Posterior vena cava (tissue), 2 donors: ENCODE data around the gene ZNF414. TPM values are rescaled to one million over a fixed set of nuclear protein-coding genes. Genes with fewer than 3 reads are reported as not detected.

Experiments
- DNase-seq: peaks from one replicate; pipeline ENCODE4 v3.0.0-alpha.2; 2020; ENCODE audit warnings: low spot score
- intact Hi-C, 2 donors: fragments of 100-400 bp; cut with DNase I; formaldehyde crosslinking; loops; one replicate each; pipeline versions ENCODE4 v1.14.1 to v1.14.2; 2022 to 2023
- total RNA-seq, 2 donors: library from RNA; stranded (reverse); fragmentation: NEBNext Ultra II Directional; extraction: Animal tissue kit (Norgen Biotek cat#: 25700); gene quantifications; one replicate each; pipeline ENCODE4 v1.2.1, GENCODE V29; 2021
- donor health status: DM: yes; HTN: yes; CAD: no.
- donor health status: DM: yes; HTN: yes; CAD: no.

The ZNF414 gene
- total RNA-seq, 2 donors from 2014 or later, result 15.9 to 16.0 TPM

DNA sequence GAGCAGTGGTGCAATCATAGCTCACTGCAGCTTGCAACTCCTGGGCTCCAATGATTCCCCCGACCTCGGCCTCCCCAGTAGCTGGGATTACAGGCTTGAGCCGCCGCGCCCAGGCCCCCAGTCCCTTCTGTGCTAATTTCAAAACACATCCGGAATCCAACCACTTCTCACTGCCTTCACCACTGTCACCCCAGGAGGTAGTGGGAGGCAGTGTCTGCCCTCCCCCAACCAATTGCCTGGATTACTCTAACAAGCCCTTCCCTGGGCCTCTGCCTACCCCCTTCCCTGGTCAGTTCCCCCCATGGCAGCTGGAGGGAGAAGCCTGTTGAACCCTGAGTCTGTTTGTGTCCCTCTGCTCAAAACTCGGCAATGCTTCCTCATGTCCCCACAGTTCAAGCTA lies 13.8 kb downstream of the ZNF414 start:
- intact Hi-C loops, result loop anchor here in 1 of 2 donors (10.0 kb wide), 1 partner anchor 75 kb away; no protein-coding TSS in a partner anchor
- no peak for DNase-seq

DNA sequence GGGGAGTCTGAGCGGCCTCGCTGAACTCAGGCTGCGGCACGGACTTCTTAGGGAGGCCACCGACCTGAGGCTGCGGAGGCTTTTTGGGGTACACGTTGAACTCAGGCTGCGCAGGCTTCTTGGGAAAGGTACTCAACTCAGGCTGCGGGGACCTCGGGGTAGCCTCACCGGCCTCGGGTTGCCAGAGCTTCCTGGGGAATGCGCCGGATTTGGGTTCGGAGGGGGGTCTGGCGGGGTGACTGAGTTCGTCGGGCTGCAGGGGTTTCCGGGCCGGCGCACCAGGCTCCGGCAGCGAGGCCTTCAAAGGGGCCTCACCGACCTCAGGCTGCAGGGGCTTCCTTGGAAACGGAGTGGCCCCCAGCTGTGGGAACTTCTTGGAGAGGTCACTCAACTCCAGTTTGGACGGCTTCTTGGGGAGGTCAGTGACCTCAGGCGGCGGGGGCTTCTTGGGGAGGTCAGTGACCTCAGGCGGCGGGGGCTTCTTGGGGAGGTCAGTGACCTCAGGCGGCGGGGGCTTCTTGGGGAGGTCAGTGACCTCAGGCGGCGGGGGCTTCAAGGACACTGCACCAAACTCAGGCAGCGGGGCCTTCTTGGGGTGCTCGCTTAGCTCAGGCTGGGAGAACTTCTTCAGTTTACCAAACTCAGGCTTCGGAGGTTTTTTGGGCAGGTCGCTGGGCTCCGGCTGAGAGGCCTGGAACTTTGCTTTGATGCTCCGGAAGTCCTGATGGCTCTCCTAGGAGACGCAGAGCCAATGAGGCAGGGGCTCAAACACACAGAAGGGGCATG lies 14.7 kb downstream of the ZNF414 start:
- intact Hi-C loops, result loop anchor here in 1 of 2 donors (10.0 kb wide), 1 partner anchor 94 kb away; no protein-coding TSS in a partner anchor
- no peak for DNase-seq

DNA sequence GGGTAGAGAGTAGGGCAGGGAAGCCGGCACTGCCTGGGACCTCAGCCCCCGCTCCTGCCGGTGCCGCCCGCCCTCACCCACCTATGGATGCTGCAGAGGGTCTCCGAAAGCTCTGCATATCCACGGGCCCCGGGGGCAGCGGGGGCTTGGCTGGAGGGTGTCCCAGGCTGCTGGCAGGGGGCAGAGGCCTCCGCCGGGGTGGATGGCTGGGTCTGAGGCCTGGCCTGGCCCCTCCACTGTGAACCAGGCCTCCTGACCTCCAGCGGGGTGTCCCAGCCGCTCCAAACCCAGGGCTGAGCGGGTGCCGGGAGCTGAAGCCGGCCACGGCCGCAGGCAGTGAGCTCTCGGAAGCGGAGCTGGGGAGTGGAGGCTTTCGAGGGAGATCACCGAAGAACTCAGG lies 15.7 kb downstream of the ZNF414 start:
- intact Hi-C loops, result loop anchor here in 1 of 2 donors (10.0 kb wide), 1 partner anchor 93 kb away; no protein-coding TSS in a partner anchor
- DNase-seq, result no peak

DNA sequence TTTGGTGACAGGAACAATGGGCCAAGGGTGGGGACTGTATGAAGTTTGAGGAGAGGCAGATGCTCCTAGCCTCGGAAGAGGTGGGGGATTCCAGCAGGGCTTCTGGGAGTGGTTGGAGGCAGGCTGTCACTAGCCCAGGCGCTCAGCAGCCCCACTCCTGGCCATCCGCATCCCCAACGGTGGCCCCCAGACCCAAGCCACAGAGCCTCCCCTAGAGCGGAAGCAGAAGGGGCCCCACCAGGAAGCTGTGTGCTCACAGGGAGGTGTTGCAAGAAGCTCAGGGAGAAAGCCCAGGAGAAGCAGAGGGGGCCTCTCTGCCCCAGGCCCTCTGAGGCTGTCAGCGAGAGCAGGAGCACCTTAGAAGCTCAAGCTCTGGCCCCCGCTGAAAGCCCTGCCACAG lies 19.8 kb downstream of the ZNF414 start:
- intact Hi-C loops, result loop anchor here in 1 of 2 donors (10.0 kb wide), 1 partner anchor 89 kb away; no protein-coding TSS in a partner anchor
- no peak for DNase-seq

DNA sequence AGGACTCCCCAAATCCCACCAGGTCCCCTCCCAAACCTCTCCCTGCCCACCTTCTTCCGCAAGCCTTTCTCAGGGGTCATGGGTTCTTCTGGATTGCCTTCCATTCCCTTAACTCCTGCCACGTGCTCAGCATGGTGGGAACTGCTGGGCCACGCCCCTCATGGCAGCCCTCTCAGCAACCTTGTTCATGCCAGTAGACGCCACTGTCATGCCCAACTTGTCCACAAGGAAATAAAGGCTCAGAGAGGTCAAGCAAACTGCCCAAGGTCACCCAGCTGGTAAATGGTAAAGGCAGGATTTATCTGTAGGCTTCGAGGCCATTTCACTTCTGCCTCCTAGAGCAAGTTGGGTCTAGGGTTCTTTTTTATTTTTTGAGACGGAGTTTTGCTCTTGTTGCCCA lies 22.4 kb downstream of the ZNF414 start:
- intact Hi-C loops, result loop anchor here in 1 of 2 donors (10.0 kb wide), 1 partner anchor 87 kb away; no protein-coding TSS in a partner anchor
- no peak for DNase-seq

DNA sequence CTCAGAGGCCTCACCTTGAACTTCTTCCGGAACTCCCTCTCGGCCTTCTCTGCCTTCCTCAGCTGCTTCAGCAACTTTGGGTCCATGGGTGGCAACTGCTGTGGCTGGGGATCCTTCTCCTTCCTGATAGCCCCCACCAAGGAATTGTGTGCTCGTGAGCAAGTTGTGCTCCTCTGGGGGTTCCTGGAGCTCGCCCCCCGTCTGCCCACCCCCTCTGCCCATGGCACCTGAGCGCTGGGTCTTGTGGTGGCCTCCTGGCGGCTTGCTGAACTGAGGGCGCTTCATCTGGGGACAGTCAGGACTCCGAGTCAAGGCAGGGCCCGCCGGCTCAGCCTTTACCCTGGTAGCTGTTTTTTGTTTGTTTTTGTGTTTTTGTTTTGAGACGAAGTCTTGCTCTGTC lies 23.1 kb downstream of the ZNF414 start:
- intact Hi-C loops, result loop anchor here in 1 of 2 donors (10.0 kb wide), 1 partner anchor 86 kb away; no protein-coding TSS in a partner anchor

DNA sequence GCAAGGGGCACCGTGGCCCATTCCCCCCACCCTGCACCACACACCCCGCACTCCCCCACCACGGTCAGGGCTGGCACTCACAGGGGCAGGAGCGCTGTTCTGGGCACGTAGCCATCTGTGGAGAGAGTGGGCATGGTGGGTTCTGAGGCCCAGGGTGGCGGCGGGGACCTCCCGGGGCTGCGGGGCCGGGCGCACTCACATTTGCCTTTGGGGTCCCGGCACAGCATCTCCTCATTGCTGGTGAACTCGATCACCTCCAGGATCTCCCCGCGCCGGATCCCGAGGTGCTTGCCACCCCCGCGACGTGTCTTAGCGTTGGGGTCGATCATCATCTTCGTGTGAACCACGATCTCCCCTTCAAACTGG lies 23.6 kb downstream of the ZNF414 start:
- intact Hi-C loops, result loop anchor here in 1 of 2 donors (10.0 kb wide), 1 partner anchor 86 kb away; no protein-coding TSS in a partner anchor
- DNase-seq, result no peak

More for the DNA sequence above, 23.1 kb downstream of the ZNF414 start:
- no peak for DNase-seq

DNA sequence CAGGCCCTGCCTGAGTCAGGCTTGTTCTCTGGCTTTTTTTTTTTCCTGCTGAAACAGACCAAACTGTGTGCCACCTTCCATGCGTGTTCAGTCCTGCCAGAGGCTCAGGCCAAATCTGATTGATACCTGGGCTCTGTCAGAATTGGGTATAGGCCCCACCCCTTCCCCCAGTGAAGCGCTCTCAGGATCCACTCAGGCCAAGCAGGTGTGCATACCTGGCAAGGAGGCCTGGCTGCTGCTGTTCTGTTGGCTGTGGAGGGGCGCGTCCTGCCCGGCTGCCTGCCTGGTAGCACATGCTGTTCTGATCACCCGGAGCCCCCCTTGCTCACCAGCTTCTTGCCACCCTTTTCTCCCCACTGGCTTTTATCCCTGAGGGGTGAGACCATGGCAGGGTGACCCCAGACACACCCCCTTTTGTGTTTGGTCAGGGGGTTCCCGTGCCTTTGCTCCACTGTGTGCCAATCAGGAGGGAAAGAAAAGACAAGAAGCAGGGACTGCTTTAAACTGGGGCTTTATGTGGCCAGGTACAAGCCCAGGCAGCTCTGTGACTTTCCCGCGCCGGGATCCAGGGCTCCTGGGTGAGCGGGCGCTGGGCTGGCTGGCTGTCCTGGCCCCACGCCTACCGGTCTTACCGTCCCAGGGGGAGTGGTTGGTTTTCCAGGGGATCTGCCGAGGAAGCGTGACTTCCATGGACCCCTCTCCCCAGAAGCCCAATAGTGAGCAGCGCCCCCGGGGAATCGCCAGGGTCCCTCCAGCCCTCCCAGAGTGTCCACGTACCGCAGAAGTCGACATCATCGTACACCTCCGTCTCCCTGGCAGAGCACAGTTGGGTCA lies 24.2 kb downstream of the ZNF414 start:
- intact Hi-C loops, result loop anchor here in 1 of 2 donors (10.0 kb wide), 1 partner anchor 85 kb away; no protein-coding TSS in a partner anchor
- DNase-seq, result no peak

DNA sequence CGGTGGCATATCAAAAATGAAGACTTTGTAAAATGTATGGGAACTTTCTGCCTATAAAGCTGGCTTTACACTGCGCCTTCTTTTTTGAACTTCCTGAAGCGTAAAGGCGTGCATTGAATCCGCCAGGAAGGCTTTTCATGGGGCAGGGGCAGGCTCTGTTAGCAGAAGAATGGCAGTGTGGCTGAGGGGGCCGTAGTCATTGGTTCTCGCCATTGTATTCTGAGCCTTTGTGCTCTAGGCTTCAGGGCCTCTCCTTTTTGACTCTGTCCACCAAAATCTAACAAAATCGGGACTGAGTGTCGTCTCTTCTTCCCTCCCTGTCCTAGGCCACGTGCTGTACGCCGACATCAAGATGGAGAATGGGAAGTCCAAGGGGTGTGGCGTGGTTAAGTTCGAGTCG lies 25.6 kb downstream of the ZNF414 start:
- intact Hi-C loops, result no loop called here
- DNase-seq, result no peak

DNA sequence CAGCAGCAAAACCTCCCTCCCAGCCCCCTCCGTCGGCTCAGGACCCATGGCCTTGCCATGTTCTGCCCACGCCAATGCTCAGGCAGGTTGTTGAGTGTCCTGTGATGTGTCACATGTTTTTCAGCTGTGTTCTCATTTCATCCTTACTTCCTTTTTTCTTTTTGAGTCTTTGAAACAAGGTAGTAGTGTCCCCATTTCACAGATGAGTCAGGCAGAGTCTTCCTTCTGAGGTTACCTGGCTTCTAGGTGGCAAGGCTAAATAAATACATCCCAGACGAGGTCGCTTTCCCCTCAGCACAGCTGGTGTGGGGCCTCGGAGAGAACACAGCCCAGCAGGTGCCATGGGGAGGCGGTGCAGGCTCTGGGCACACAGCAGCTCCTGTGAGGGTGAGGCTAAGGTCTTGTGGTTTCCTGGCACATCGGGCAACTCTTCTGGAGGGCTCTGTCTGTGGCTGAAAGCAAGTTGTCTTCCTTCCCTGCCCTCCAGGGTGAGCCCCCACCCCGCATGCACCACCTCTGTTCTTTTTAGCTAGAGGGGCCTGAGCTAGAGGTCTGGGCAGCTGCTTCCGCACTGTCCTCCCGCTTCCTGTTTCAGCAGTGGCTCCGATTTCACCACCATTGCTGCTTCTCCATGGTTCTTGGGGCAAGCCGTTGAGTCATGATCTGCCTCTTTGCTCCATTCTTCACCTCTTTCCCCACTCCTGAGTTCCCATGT lies 26.7 kb downstream of the ZNF414 start:
- intact Hi-C loops, result no loop called here
- no peak for DNase-seq

DNA sequence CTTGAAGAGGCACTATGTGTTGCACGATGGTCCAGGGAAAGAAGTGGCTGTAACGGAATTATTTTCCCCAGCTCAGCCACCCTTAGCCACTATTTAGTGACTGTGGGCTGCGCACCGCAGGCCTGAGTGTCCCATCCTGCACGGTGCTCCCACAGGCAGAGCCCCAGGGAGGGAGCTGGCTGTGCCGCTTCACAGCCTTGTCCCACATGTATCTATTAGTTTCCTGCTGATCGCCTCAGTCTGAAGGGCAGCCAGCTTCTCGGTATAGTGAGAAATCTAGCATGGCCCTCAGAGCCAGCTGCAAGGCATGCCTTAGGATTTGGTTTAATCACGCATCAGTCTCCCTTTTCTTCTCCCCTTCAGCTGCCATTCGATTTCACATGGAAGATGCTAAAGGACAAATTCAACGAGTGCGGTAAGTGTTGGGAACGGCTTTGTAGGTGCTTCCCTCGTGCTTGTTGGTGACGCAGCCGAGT lies 27.3 kb downstream of the ZNF414 start:
- DNase-seq, result no peak

DNA sequence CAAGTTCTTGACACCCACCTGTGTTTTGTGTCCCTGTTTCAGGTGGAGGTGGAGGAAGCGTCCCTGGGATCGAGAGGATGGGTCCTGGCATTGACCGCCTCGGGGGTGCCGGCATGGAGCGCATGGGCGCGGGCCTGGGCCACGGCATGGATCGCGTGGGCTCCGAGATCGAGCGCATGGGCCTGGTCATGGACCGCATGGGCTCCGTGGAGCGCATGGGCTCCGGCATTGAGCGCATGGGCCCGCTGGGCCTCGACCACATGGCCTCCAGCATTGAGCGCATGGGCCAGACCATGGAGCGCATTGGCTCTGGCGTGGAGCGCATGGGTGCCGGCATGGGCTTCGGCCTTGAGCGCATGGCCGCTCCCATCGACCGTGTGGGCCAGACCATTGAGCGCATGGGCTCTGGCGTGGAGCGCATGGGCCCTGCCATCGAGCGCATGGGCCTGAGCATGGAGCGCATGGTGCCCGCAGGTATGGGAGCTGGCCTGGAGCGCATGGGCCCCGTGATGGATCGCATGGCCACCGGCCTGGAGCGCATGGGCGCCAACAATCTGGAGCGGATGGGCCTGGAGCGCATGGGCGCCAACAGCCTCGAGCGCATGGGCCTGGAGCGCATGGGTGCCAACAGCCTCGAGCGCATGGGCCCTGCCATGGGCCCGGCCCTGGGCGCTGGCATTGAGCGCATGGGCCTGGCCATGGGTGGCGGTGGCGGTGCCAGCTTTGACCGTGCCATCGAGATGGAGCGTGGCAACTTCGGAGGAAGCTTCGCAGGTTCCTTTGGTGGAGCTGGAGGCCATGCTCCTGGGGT lies 28.2 kb downstream of the ZNF414 start:
- DNase-seq, result peak; percentile 79

More for the DNA sequence above, 27.3 kb downstream of the ZNF414 start:
- intact Hi-C loops, result no loop called here

DNA sequence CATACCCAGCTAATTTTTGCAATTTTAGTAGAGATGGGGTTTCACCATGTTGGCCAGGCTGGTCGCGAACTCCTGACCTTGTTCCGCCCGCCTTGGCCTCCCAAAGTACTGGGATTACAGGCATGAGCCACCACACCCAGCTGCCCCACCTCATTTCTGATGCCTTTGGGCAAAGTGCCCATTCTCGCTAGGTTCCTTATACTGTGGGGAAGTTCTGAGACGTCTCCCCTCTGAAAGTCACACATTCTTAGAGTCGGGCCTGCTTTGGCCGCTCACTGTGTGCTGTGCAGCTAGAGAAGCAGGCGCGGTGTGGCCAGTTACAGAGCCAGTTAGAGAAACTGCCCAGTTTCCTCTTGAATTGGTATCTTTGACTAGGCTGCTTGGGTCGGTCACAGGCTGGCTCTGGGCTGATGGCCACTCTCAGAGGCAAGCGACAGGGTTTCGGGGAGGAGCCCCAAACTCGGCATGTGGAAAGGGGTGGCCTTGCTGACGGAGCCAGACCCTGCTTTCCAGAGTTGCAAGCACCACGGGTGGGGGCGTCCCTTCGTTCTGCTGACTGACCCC lies 29.6 kb downstream of the ZNF414 start:
- peak; percentile 89 for DNase-seq
- intact Hi-C loops, result no loop called here

More for the DNA sequence above, 28.2 kb downstream of the ZNF414 start:
- intact Hi-C loops, result no loop called here

DNA sequence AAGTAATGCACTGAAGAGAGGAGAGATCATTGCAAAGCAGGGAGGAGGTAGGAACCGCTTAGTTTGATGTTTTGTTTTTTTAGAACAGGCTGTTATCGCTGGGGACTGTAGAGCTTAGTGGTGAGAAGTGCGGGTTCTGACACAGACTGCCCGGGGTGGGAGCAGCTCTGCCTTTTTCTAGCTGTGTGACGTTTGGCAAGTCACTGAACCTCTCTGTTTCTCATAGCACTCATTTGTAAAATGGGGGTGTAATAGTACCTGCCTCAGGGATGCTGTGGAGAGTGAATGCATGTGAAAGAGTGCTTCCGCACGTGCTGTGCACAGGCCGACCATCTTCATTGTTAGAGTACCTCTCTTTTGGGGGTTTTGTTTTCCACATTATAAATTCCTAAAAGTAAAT lies 30.8 kb downstream of the ZNF414 start:
- peak; percentile 23 for DNase-seq

DNA sequence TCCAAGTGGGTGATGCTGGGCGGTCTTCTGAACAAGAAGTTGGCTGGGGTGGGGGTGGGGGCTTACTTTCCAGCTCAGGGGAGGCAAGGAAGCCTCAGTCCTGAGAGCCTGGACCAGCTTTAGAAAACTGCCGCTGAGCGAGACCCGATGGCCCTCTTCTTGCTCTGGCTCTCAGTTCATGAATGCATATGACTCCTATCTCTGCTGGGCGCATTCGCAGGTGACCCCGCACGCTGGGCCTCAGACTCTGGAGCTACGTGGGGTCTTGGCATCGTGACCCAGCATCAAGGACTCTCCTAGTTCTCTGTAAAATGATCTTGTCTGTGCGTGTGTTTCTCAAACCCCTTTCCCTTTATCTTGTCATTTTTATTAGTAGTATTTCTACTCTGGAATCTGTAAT lies 31.3 kb downstream of the ZNF414 start:
- peak; percentile 34 for DNase-seq
- intact Hi-C loops, result no loop called here

More for the DNA sequence above, 30.8 kb downstream of the ZNF414 start:
- intact Hi-C loops, result no loop called here

DNA sequence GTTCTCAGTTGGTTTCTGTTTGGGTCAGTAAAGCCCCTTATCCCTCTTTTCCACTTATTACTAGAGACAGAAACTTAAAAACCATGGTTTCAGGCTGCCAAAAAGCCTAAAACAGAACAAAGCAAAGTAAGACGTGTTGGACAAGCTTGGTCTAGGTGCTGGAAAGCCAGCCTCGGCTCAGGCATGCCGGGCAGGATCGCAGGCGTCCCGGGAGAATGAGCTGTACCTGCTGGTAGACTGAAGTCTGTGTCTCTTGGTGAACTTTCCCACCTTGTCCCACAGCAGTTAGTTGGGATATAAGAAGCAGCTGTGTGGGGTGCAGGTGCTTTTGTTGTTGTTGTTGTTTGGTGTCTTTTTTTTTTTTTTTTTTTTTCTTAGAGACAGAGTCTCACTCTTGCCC lies 32.4 kb downstream of the ZNF414 start:
- intact Hi-C loops, result no loop called here
- no peak for DNase-seq

DNA sequence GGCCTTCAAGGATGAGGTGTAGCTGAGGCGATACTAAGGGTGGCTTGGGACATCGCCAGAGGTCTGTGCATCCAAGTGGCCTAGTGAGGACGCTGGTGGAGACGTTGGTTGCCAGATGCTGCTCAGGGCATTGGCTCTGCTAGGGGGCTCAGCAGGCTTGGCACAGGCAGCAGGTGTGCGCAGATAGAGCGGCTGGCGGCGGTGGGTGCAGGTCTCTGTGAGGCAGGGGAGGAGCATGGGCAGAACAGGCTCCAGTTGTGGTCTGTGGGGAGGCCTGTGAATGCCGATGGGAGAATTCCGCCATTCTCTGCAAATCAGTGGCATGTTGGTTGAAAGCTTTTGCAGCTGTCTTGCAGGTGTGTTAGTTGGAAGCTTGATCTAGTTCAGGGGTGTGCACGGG lies 32.8 kb downstream of the ZNF414 start:
- no peak for DNase-seq
- intact Hi-C loops, result no loop called here

DNA sequence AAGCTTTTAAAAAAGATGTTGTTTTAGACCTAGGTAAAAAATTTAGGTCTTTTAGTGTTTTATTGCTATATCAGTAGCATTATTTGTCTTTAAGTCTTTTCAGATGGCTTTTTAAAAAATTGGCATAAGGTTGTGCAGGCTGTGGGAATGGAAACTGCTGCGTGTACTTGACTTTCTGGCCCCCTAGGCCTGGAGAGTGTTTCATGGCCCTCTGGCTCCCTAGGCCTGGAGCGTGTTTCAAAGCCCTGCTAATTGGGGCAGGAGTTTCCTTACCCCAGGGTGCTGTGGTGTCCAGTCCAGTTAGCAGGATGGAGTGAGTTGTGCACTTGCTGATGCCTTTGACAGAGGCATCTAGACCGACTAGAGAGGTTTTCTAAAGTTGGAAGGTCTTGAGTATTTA lies 35.4 kb downstream of the ZNF414 start:
- intact Hi-C loops, result no loop called here
- DNase-seq, result no peak
